Caco-2 (cell line): ENCODE results near the gene SLC25A10. TPM values are rescaled to one million over a fixed set of nuclear protein-coding genes. Genes with fewer than 3 reads are reported as not detected.

Experiments
- BruUV-seq: library from RNA; stranded (reverse); fragments of 400-500 nt; replicated peaks from 2 replicates; lab custom pipeline; 2021; lab: Mats Ljungman, UMichigan
- CTCF ChIA-PET: fragments of 300-600 bp; sonication (Branson Sonifier 250); formaldehyde crosslinking; loops from one replicate; lab custom pipeline; 2022; ENCODE audit warnings: antibody characterized with exemption; lab: Charles Lee
- POLR2A ChIA-PET: fragments of 300-600 bp; sonication (Branson Sonifier 250); formaldehyde crosslinking; loops from one replicate; lab custom pipeline; 2022; ENCODE audit warnings: antibody characterized with exemption; lab: Charles Lee
- DNase-seq, 2 experiments: peaks; one replicate each; pipeline versions ENCODE4 v3.0.0 to v3.0.0-alpha.2; 2020 to 2022
- H3K27me3 ChIP-seq: replicated peaks from 2 replicates; pipeline ENCODE4 v1.6.0; 2011; ENCODE audit warnings: low read length; ENCODE audit not compliant: control insufficient read depth, insufficient read depth
- H3K36me3 ChIP-seq: 2 replicates; pipeline ENCODE4 v1.5.1; 2011; ENCODE audit warnings: low read length; ENCODE audit not compliant: control insufficient read depth, insufficient read depth
- H3K4me1 ChIP-seq: fragments of 250-450 bp; sonication (Bioruptor Pico); 2 replicates; pipeline ENCODE4 v1.5.1; 2020; ENCODE audit warnings: mild to moderate bottlenecking
- H3K4me3 ChIP-seq: 2 replicates; pipeline ENCODE4 v1.5.1; 2011; ENCODE audit warnings: low read depth, mild to moderate bottlenecking, control low read depth, low read length
- H3K9me3 ChIP-seq: fragments of 250-450 bp; sonication (Bioruptor Pico); 2 replicates; pipeline ENCODE4 v1.5.1; 2020; ENCODE audit warnings: mild to moderate bottlenecking, moderate library complexity
- H3K27ac Mint-ChIP-seq: one replicate; pipeline ENCODE4 v1.8.0; 2022; ENCODE audit warnings: mixed read lengths; ENCODE audit not compliant: unreplicated experiment
- H3K27me3 Mint-ChIP-seq: one replicate; pipeline ENCODE4 v1.8.0; 2022; ENCODE audit warnings: mixed read lengths; ENCODE audit not compliant: insufficient read depth, unreplicated experiment
- H3K36me3 Mint-ChIP-seq: one replicate; pipeline ENCODE4 v1.8.0; 2022; ENCODE audit warnings: mild to moderate bottlenecking, mixed read lengths; ENCODE audit not compliant: insufficient read depth, unreplicated experiment
- H3K4me1 Mint-ChIP-seq: one replicate; pipeline ENCODE4 v1.8.0; 2022; ENCODE audit warnings: low read depth, mixed read lengths; ENCODE audit not compliant: unreplicated experiment
- H3K4me3 Mint-ChIP-seq: one replicate; pipeline ENCODE4 v1.8.0; 2022; ENCODE audit warnings: mild to moderate bottlenecking, moderate library complexity, mixed read lengths; ENCODE audit not compliant: unreplicated experiment
- H3K9me3 Mint-ChIP-seq: one replicate; pipeline ENCODE4 v1.8.0; 2022; ENCODE audit warnings: mixed read lengths; ENCODE audit not compliant: unreplicated experiment
- intact Hi-C: fragments of 100-400 bp; cut with micrococcal nuclease; formaldehyde crosslinking; loops from one replicate; pipeline ENCODE4 v1.10.0; 2022; ENCODE audit not compliant: unreplicated experiment
- total RNA-seq: library from RNA; stranded (reverse); gene quantifications from 2 replicates; pipeline ENCODE4 v1.2.3, GENCODE V29; 2022
- TF ChIP-seq, protein P1 (sequence below), 2 experiments: fragments of 200-600 bp in 1 of 2; IDR thresholded peaks; 1 replicate in 1 of 2; 2 replicates in 1 of 2; pipeline versions ENCODE4 v1.5.1 to v1.8.0; 2011 to 2022; ENCODE audit warnings: antibody characterized with exemption in 1 of 2, control low read depth in 1 of 2, inconsistent platforms in 1 of 2, low read depth in 1 of 2, low read length in 1 of 2, mild to moderate bottlenecking in 1 of 2, moderate library complexity in 1 of 2; ENCODE audit not compliant: insufficient read depth in 1 of 2, severe bottlenecking in 1 of 2, unreplicated experiment in 1 of 2

The SLC25A10 gene
- total RNA-seq, 1 experiment from 2014 or later = 49.5 TPM

DNA sequence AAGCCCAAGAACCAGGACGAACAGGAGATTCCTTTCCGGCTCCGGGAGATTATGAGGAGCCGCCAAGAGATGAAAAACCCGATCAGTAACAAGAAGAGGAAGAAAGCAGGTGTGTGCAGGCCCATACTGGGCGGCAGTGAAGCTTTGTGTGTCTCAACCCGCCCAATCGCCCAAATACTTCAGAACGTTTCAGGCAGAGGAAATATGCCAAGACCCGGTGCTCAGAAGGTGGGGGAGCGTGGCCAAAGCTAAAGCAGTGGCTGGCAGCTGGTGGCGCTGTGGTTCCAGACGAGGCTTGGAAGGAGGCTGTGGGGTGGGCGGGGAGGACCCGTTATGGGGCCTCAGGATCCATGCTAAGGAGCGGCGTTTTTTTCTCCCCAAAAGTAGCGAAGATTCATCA is 44.3 kb upstream of the SLC25A10 start:
- no peak for DNase-seq
- Mint-ChIP-seq H3K27me3 (no peaks in the 10 kb centered on the region), H3K27ac (peak overlapping the region; percentile 86), H3K36me3 (peaks cover 67% of the 10 kb centered on the region), H3K4me3 (peak overlapping the region; percentile 90), H3K4me1 (peaks cover 24% of the 10 kb centered on the region), H3K9me3 (no peaks in the 10 kb centered on the region)
- no TSS peak for BruUV-seq
- intact Hi-C loops = no loop called here
- ChIA-PET POLR2A (interaction anchor here (0.7 to 1.6 kb wide), 2 partner anchors 15 to 370 kb away, joined by 5 to 13 read pairs; partner anchors contain the start of gene DCXR), CTCF (interaction anchor here (0.6 kb wide), 1 partner anchor 487 kb away, joined by 4 read pairs; no protein-coding TSS in a partner anchor)
- Histone ChIP-seq H3K9me3 (no peaks in the 10 kb centered on the region), H3K27me3 (no peaks in the 10 kb centered on the region), H3K36me3 (peaks cover 6% of the 10 kb centered on the region; the same call in 1 of the 2 replicates), H3K4me3 (no peak overlapping the region; the same call in 1 of the 2 replicates), H3K4me1 (peaks cover 14% of the 10 kb centered on the region)
- TF ChIP-seq, protein P1, sequence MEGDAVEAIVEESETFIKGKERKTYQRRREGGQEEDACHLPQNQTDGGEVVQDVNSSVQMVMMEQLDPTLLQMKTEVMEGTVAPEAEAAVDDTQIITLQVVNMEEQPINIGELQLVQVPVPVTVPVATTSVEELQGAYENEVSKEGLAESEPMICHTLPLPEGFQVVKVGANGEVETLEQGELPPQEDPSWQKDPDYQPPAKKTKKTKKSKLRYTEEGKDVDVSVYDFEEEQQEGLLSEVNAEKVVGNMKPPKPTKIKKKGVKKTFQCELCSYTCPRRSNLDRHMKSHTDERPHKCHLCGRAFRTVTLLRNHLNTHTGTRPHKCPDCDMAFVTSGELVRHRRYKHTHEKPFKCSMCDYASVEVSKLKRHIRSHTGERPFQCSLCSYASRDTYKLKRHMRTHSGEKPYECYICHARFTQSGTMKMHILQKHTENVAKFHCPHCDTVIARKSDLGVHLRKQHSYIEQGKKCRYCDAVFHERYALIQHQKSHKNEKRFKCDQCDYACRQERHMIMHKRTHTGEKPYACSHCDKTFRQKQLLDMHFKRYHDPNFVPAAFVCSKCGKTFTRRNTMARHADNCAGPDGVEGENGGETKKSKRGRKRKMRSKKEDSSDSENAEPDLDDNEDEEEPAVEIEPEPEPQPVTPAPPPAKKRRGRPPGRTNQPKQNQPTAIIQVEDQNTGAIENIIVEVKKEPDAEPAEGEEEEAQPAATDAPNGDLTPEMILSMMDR (IDR thresholded peaks at IDR 0.05; ENCODE audit: insufficient read depth in 1 of 2, low read depth in 1 of 2, low read length in 1 of 2, severe bottlenecking in 1 of 2, unreplicated experiment in 1 of 2) = no peak

DNA sequence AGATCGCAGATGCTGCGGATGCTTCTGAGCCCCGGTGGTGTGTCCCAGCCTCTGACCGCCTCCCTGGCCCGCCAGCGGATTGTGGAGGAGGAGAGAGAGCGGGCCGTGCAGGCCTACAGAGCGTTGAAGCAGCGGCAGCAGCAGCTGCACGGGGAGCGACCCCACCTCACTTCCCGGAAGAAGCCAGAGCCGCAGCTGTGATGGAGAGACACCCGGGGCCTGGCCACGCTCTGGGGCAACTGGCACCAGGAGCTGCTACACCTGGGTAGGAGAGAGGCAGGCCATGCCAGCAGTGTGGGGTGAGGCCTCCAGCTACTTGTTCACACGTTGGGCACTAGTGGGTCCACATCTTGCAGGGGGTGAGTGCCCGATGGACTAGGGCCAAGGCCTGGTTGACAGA is 39.6 kb upstream of the SLC25A10 start:
- peaks cover 7% of the 10 kb centered on the region; the same call in 1 of the 2 replicates for H3K36me3 ChIP-seq
- H3K9me3 Mint-ChIP-seq = no peaks in the 10 kb centered on the region
- H3K36me3 Mint-ChIP-seq = peaks cover 89% of the 10 kb centered on the region
- H3K27ac Mint-ChIP-seq = no peak overlapping the region
- H3K4me1 Mint-ChIP-seq = peaks cover 14% of the 10 kb centered on the region
- TF ChIP-seq, protein P1 (IDR thresholded peaks at IDR 0.05; ENCODE audit: insufficient read depth in 1 of 2, low read depth in 1 of 2, low read length in 1 of 2, severe bottlenecking in 1 of 2, unreplicated experiment in 1 of 2) = no peak
- intact Hi-C loops = no loop called here
- H3K9me3 ChIP-seq = no peaks in the 10 kb centered on the region
- no peak overlapping the region for H3K4me3 Mint-ChIP-seq
- peaks cover 4% of the 10 kb centered on the region; the same call in 1 of the 2 replicates for H3K4me1 ChIP-seq
- no peaks in the 10 kb centered on the region for H3K27me3 Mint-ChIP-seq
- POLR2A ChIA-PET = interaction anchor here (0.6 kb wide), 1 partner anchor 791 kb away, joined by 3 read pairs; no protein-coding TSS in a partner anchor
- DNase-seq = no peak
- no peaks in the 10 kb centered on the region for H3K27me3 ChIP-seq
- CTCF ChIA-PET = no interaction called here
- H3K4me3 ChIP-seq = no peak overlapping the region
- BruUV-seq = no TSS peak

DNA sequence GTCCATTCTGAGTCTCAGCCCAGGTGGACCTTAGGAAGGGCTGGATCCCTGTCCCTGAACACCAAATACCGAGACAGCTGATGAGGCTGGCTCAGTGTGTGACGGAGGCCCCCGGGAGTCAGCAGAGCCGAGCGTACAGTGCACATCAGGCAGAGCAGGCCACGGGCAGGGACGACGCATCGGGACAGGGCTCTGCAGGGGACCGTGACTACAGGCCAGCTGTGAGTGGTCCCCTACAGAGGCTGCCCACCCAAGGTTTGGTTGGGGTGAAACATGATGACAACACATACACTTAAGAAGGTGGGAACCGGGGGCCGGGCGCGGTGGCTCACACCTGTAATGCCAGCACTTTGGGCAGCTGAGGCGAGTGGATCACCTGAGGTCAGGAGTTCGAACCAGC is 39.1 kb upstream of the SLC25A10 start:
- no peak overlapping the region for H3K4me3 Mint-ChIP-seq
- no peak overlapping the region for H3K27ac Mint-ChIP-seq
- ChIA-PET POLR2A (no interaction called here), CTCF (no interaction called here)
- peaks cover 89% of the 10 kb centered on the region for H3K36me3 Mint-ChIP-seq
- H3K4me1 Mint-ChIP-seq = peaks cover 10% of the 10 kb centered on the region
- Histone ChIP-seq H3K9me3 (no peaks in the 10 kb centered on the region), H3K36me3 (peaks cover 7% of the 10 kb centered on the region; the same call in 1 of the 2 replicates), H3K4me1 (no peaks in the 10 kb centered on the region), H3K27me3 (no peaks in the 10 kb centered on the region), H3K4me3 (no peak overlapping the region)
- no peaks in the 10 kb centered on the region for H3K9me3 Mint-ChIP-seq
- no TSS peak for BruUV-seq
- intact Hi-C loops = no loop called here
- H3K27me3 Mint-ChIP-seq = no peaks in the 10 kb centered on the region
- TF ChIP-seq, protein P1 (IDR thresholded peaks at IDR 0.05; ENCODE audit: insufficient read depth in 1 of 2, low read depth in 1 of 2, low read length in 1 of 2, severe bottlenecking in 1 of 2, unreplicated experiment in 1 of 2) = no peak
- no peak for DNase-seq
